Progenitor cell of endocrine pancreas (in vitro differentiated cells): ENCODE measurements around the gene SLC17A4. TPM values are rescaled to one million over a fixed set of nuclear protein-coding genes. Genes with fewer than 3 reads are reported as not detected.

Experiments
- DNase-seq: peaks from one replicate; pipeline ENCODE4 v3.0.0; 2021; ENCODE audit warnings: low spot score; ENCODE audit not compliant: unreplicated experiment
- H3K27ac Mint-ChIP-seq: 2 replicates; pipeline ENCODE4 v1.8.0; 2021; ENCODE audit warnings: mild to moderate bottlenecking, moderate library complexity, mixed read lengths
- H3K27me3 Mint-ChIP-seq: 2 replicates; pipeline ENCODE4 v1.8.0; 2021; ENCODE audit warnings: mixed read lengths
- H3K36me3 Mint-ChIP-seq: 2 replicates; pipeline ENCODE4 v1.8.0; 2022; ENCODE audit warnings: mixed read lengths; ENCODE audit not compliant: insufficient read depth
- H3K4me1 Mint-ChIP-seq: 2 replicates; pipeline ENCODE4 v1.8.0; 2021; ENCODE audit warnings: low read depth, mixed read lengths
- H3K4me3 Mint-ChIP-seq: 2 replicates; pipeline ENCODE4 v1.8.0; 2021; ENCODE audit warnings: low read depth, mild to moderate bottlenecking, moderate library complexity, mixed read lengths
- H3K9me3 Mint-ChIP-seq: 2 replicates; pipeline ENCODE4 v1.8.0; 2021; ENCODE audit warnings: low read depth, mixed read lengths
- CTCF ChIP-seq: fragments of 200-600 bp; sonication (generic); IDR thresholded peaks from one replicate; pipeline ENCODE4 v1.5.0; 2021; ENCODE audit warnings: antibody characterized with exemption, mild to moderate bottlenecking; ENCODE audit not compliant: unreplicated experiment
- total RNA-seq: library from RNA; stranded (reverse); gene quantifications from 2 replicates; pipeline ENCODE4 v1.2.1, GENCODE V29; 2021

SLC17A4 gene
- total RNA-seq, 1 donor from 2014 or later: 3.6 TPM

DNA sequence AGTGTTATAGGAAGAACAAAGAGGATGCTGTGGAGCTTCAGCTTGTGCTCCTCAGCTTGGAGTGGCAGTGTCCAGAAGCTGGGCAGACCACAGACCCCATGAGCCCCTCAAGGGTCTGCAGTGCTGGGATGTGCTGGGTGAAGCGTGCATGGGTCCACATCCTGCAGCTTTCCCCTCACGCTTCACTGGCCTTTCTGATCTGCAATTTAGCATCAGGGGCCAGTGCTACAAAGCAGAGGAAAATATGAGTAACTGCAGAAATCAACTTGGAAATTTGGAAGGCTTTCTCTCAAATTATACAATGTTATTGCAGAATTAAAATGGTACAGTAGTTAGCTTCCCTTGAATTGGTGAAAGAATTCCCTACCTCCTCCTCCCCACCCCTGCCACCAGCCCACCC, 10.1 kb downstream of the SLC17A4 start:
- TF ChIP-seq CTCF: no peak
- H3K9me3 Mint-ChIP-seq: no peaks in the 10 kb centered on the region
- no peaks in the 10 kb centered on the region for H3K36me3 Mint-ChIP-seq
- DNase-seq: no peak
- H3K4me1 Mint-ChIP-seq: peaks cover 7% of the 10 kb centered on the region
- H3K27ac Mint-ChIP-seq: no peak overlapping the region
- H3K4me3 Mint-ChIP-seq: no peak overlapping the region
- no peaks in the 10 kb centered on the region for H3K27me3 Mint-ChIP-seq

- no peak overlapping the region for H3K27ac Mint-ChIP-seq
- DNase-seq: no peak
- no peaks in the 10 kb centered on the region for H3K27me3 Mint-ChIP-seq
- H3K36me3 Mint-ChIP-seq: no peaks in the 10 kb centered on the region
- H3K4me1 Mint-ChIP-seq: peaks cover 7% of the 10 kb centered on the region
- H3K9me3 Mint-ChIP-seq: no peaks in the 10 kb centered on the region
- no peak for TF ChIP-seq CTCF
- H3K4me3 Mint-ChIP-seq: no peak overlapping the region
Measured at GRCh38 chr6:25768566-25768965, 14.0 kb downstream of the SLC17A4 start.

DNA sequence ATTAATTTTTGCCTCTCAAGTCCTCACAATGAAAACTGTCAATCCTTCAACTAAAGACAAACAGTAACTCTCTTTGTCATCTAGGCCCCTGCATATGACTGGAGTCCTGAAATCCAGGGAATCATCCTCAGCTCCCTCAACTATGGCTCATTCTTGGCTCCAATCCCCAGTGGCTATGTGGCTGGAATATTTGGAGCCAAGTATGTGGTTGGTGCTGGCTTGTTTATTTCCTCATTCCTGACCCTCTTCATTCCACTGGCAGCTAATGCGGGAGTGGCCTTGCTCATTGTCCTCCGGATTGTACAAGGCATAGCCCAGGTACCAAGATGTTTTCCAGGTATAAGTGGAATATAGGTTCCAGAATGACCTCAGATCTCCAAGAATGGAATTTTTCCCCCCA, 15.4 kb downstream of the SLC17A4 start:
- Mint-ChIP-seq H3K27ac (no peak overlapping the region), H3K4me1 (peaks cover 4% of the 10 kb centered on the region), H3K4me3 (no peak overlapping the region), H3K36me3 (no peaks in the 10 kb centered on the region), H3K9me3 (no peaks in the 10 kb centered on the region), H3K27me3 (no peaks in the 10 kb centered on the region)
- DNase-seq: no peak
- TF ChIP-seq CTCF: no peak

GRCh38 chr6:25774120-25774715, 19.7 kb downstream of the SLC17A4 start:
- Mint-ChIP-seq H3K27ac (no peak overlapping the region), H3K4me1 (peaks cover 2% of the 10 kb centered on the region), H3K27me3 (peaks cover 4% of the 10 kb centered on the region), H3K36me3 (no peaks in the 10 kb centered on the region), H3K9me3 (no peaks in the 10 kb centered on the region), H3K4me3 (no peak overlapping the region)
- DNase-seq: no peak
- TF ChIP-seq CTCF: no peak

- Mint-ChIP-seq H3K27me3 (peaks cover 4% of the 10 kb centered on the region), H3K36me3 (no peaks in the 10 kb centered on the region), H3K9me3 (no peaks in the 10 kb centered on the region), H3K27ac (no peak overlapping the region), H3K4me3 (no peak overlapping the region), H3K4me1 (peaks cover 2% of the 10 kb centered on the region)
- DNase-seq: no peak
- no peak for TF ChIP-seq CTCF
Measured at GRCh38 chr6:25777031-25777430, 22.5 kb downstream of the SLC17A4 start.
